ENCODE results near the gene ZBTB4.

- TF ChIP-seq ZNF224 (CRISPR knock-in tag; IDR thresholded peaks at IDR 0.05) (no peak), TCF7L2 (IDR thresholded peaks at IDR 0.05; ENCODE audit: low read depth, low read length) (no peak), CTCF (IDR thresholded peaks at IDR 0.05 in 2 of 3, conservative IDR thresholded peaks at IDR 0.05 in 1 of 3; ENCODE audit: insufficient read depth in 2 of 3, low read depth in 1 of 3, low read length in 3 of 3) (no peak), ZBTB8A (IDR thresholded peaks at IDR 0.05; ENCODE audit: partially characterized antibody) (no peak), TEAD4 (IDR thresholded peaks at IDR 0.05; ENCODE audit: low read length) (no peak), TEAD4 (CRISPR knock-in tag; IDR thresholded peaks at IDR 0.05; ENCODE audit: borderline replicate concordance) (no peak), RB1 (IDR thresholded peaks at IDR 0.05; ENCODE audit: low read depth) (no peak), FOXM1 (IDR thresholded peaks at IDR 0.05; ENCODE audit: low read depth) (no peak), FOXM1 (CRISPR knock-in tag; IDR thresholded peaks at IDR 0.05; ENCODE audit: low read depth) (no peak), RBM34 (IDR thresholded peaks at IDR 0.05; ENCODE audit: borderline replicate concordance, insufficient read depth, low read length) (no peak), NR2C2 (CRISPR knock-in tag; IDR thresholded peaks at IDR 0.05) (no peak), NR2C2 (tag; IDR thresholded peaks at IDR 0.05) (no peak)
These were observed 62.3 kb downstream of the ZBTB4 start for GRCh38 chr17:7417056-7417655.
